Measurements from ENCODE around the gene SS18L1. TPM values are rescaled to one million over a fixed set of nuclear protein-coding genes. Genes with fewer than 3 reads are reported as not detected.

SS18L1 gene
- total RNA-seq, 1 donor from 2014 or later, result 16.3 TPM

DNA sequence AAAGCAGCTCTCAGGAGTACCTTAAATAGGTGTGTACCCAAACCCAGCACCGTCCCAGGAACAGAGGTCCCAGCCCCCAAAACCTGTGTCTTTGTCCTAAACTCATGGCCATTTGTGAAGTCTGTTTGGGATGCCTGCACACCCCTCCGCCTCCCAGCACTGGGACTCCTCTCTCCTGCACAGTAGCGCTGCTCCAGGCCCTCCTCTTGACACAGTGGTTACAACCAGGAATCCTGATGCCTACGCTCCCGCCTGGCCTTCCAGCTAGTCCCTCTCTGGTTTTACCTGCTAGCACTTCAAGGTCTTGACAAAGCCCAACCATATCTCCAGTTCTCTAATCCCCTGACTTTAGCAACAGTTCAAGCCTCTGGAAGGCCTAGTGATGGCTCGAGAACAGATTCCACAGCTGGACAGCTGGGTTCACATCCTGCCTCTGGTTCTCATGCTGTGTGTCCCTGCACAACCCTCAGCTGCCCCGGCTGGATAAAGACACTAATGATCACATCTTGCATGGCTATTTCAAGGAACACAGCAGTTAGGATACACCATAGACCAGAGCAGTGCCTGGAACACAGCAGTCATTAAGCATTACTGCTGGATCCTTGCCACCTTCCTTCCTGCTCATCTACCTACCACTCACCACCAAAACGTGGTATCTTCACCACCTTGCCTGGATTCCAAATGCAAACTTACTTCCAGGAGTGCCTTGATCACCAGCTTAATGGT is 5.9 kb upstream of the SS18L1 start:
- Mint-ChIP-seq H3K4me3 (ENCODE audit: unreplicated experiment) (no peak overlapping the region), H3K9me3 (ENCODE audit: unreplicated experiment) (no peaks in the 10 kb centered on the region), H3K27ac (ENCODE audit: unreplicated experiment) (no peak overlapping the region), H3K36me3 (ENCODE audit: low read depth, unreplicated experiment) (peaks cover 19% of the 10 kb centered on the region), H3K4me1 (ENCODE audit: low read depth, unreplicated experiment) (peaks cover 14% of the 10 kb centered on the region), H3K27me3 (ENCODE audit: low read depth, unreplicated experiment) (no peaks in the 10 kb centered on the region)
- TF ChIP-seq CTCF (IDR thresholded peaks at IDR 0.05; ENCODE audit: insufficient read depth, low read depth, low read length), result no peak
- no peak for TF ChIP-seq EZH2 (IDR thresholded peaks at IDR 0.05; ENCODE audit: insufficient read depth, low read length)
- no peak for DNase-seq (ENCODE audit: low read depth)
- peaks cover 56% of the 10 kb centered on the region for H3K36me3 ChIP-seq (ENCODE audit: insufficient read depth, low read length)
- H3K4me1 ChIP-seq (ENCODE audit: insufficient read depth, low read length), result peaks cover 18% of the 10 kb centered on the region
- FAIRE-seq, result no peak
- H4K20me1 ChIP-seq (ENCODE audit: insufficient read depth, low read length), result peaks cover 95% of the 10 kb centered on the region
- H3K79me2 ChIP-seq (ENCODE audit: insufficient read depth, low read length), result peaks cover 57% of the 10 kb centered on the region
- H3K4me2 ChIP-seq (ENCODE audit: low read length), result no peak overlapping the region
- H3K9ac ChIP-seq (ENCODE audit: low read length), result no peak overlapping the region
- H2AFZ ChIP-seq (ENCODE audit: low read depth, low read length), result no peak overlapping the region
- no peaks in the 10 kb centered on the region for H3K27me3 ChIP-seq (ENCODE audit: insufficient read depth, low read length)
- H3K9me3 ChIP-seq (ENCODE audit: insufficient read depth, low read depth, low read length), result no peaks in the 10 kb centered on the region
- H3K4me3 ChIP-seq (ENCODE audit: insufficient read depth, low read depth, low read length), result no peak overlapping the region
- H3K27ac ChIP-seq (ENCODE audit: low read depth, low read length), result no peak overlapping the region

GRCh38 chr20:62138204-62138543 is 5.4 kb upstream of the SS18L1 start:
- DNase-seq (ENCODE audit: low read depth), result no peak
- FAIRE-seq, result no peak
- no peaks in the 10 kb centered on the region for H3K9me3 Mint-ChIP-seq (ENCODE audit: unreplicated experiment)
- peaks cover 56% of the 10 kb centered on the region for H3K36me3 ChIP-seq (ENCODE audit: insufficient read depth, low read length)
- TF ChIP-seq EZH2 (IDR thresholded peaks at IDR 0.05; ENCODE audit: insufficient read depth, low read length) (no peak), CTCF (IDR thresholded peaks at IDR 0.05; ENCODE audit: insufficient read depth, low read depth, low read length) (no peak)
- H3K27ac Mint-ChIP-seq (ENCODE audit: unreplicated experiment), result no peak overlapping the region
- H3K9ac ChIP-seq (ENCODE audit: low read length), result no peak overlapping the region
- H3K4me2 ChIP-seq (ENCODE audit: low read length), result no peak overlapping the region
- H2AFZ ChIP-seq (ENCODE audit: low read depth, low read length), result no peak overlapping the region
- H3K9me3 ChIP-seq (ENCODE audit: insufficient read depth, low read depth, low read length), result no peaks in the 10 kb centered on the region
- no peak overlapping the region for H3K27ac ChIP-seq (ENCODE audit: low read depth, low read length)
- H3K79me2 ChIP-seq (ENCODE audit: insufficient read depth, low read length), result peaks cover 59% of the 10 kb centered on the region
- H3K4me1 ChIP-seq (ENCODE audit: insufficient read depth, low read length), result peaks cover 16% of the 10 kb centered on the region
- no peaks in the 10 kb centered on the region for H3K27me3 ChIP-seq (ENCODE audit: insufficient read depth, low read length)
- peaks cover 18% of the 10 kb centered on the region for H3K36me3 Mint-ChIP-seq (ENCODE audit: low read depth, unreplicated experiment)
- no peak overlapping the region for H3K4me3 Mint-ChIP-seq (ENCODE audit: unreplicated experiment)
- H3K27me3 Mint-ChIP-seq (ENCODE audit: low read depth, unreplicated experiment), result no peaks in the 10 kb centered on the region
- no peak overlapping the region for H3K4me3 ChIP-seq (ENCODE audit: insufficient read depth, low read depth, low read length)
- peaks cover 90% of the 10 kb centered on the region for H4K20me1 ChIP-seq (ENCODE audit: insufficient read depth, low read length)
- H3K4me1 Mint-ChIP-seq (ENCODE audit: low read depth, unreplicated experiment), result peaks cover 14% of the 10 kb centered on the region

DNA sequence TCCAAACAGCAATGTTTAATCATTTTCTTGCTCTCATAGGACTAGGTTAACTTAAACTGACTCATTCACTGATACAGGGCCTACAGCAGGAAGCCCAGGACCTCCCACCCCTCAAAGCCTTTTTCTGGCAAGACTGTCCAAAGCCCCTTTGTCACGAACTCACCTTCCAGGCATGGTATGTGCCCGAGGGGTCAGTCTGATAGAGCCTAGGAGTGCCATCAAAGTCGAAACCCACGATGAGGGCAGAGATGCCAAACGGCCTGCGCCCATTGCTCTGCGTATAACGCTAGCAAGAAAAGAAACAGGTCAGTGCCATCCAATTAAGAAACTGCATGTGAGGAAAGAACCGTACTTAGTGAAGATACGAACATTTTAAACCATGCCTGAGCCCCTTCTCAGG is 4.7 kb upstream of the SS18L1 start:
- DNase-seq (ENCODE audit: low read depth), result no peak
- Histone ChIP-seq H3K27me3 (ENCODE audit: insufficient read depth, low read length) (no peaks in the 10 kb centered on the region), H2AFZ (ENCODE audit: low read depth, low read length) (no peak overlapping the region), H3K36me3 (ENCODE audit: insufficient read depth, low read length) (peaks cover 56% of the 10 kb centered on the region), H3K79me2 (ENCODE audit: insufficient read depth, low read length) (peaks cover 60% of the 10 kb centered on the region), H3K4me1 (ENCODE audit: insufficient read depth, low read length) (peaks cover 13% of the 10 kb centered on the region), H3K9me3 (ENCODE audit: insufficient read depth, low read depth, low read length) (no peaks in the 10 kb centered on the region), H3K4me2 (ENCODE audit: low read length) (no peak overlapping the region), H3K4me3 (ENCODE audit: insufficient read depth, low read depth, low read length) (no peak overlapping the region), H4K20me1 (ENCODE audit: insufficient read depth, low read length) (peaks cover 84% of the 10 kb centered on the region), H3K9ac (ENCODE audit: low read length) (no peak overlapping the region), H3K27ac (ENCODE audit: low read depth, low read length) (no peak overlapping the region)
- H3K9me3 Mint-ChIP-seq (ENCODE audit: unreplicated experiment), result no peaks in the 10 kb centered on the region
- FAIRE-seq, result no peak
- H3K27ac Mint-ChIP-seq (ENCODE audit: unreplicated experiment), result no peak overlapping the region
- H3K4me1 Mint-ChIP-seq (ENCODE audit: low read depth, unreplicated experiment), result peaks cover 14% of the 10 kb centered on the region
- peak overlapping the region; percentile 20 for H3K4me3 Mint-ChIP-seq (ENCODE audit: unreplicated experiment)
- H3K36me3 Mint-ChIP-seq (ENCODE audit: low read depth, unreplicated experiment), result peaks cover 17% of the 10 kb centered on the region
- TF ChIP-seq CTCF (IDR thresholded peaks at IDR 0.05; ENCODE audit: insufficient read depth, low read depth, low read length) (no peak), EZH2 (IDR thresholded peaks at IDR 0.05; ENCODE audit: insufficient read depth, low read length) (no peak)
- no peaks in the 10 kb centered on the region for H3K27me3 Mint-ChIP-seq (ENCODE audit: low read depth, unreplicated experiment)

Data from astrocyte (in vitro differentiated cells and primary cell).